Measurements from ENCODE around the gene TSSK6. TPM values are rescaled to one million over a fixed set of nuclear protein-coding genes. Genes with fewer than 3 reads are reported as not detected.

TSSK6 gene
- total and polyA plus RNA-seq, 11 donors: 0.28 to 1.0 (median 0.54) TPM

- peaks cover 0 to 16% (median 4%) of the 10 kb centered on the region in 12 donors for H3K4me1 ChIP-seq
- peaks cover 0 to 5% (median 0%) of the 10 kb centered on the region in 12 donors for H3K9me3 ChIP-seq
- DNase-seq (no peak), ATAC-seq (no peak)
- intact Hi-C loops (cut with DNase I): no loop called here
- H3K4me3 ChIP-seq: no peak overlapping the region
- no peaks in the 10 kb centered on the region for H3K27me3 ChIP-seq
- H3K36me3 ChIP-seq: peaks cover 0 to 31% (median 18%) of the 10 kb centered on the region in 9 donors
- 33 to 46% (median 37%) methylated on average over 6 of the region's 6 CpGs for WGBS, 4 donors
- TF ChIP-seq POLR2A (IDR thresholded peaks at IDR 0.05) (no peak), CTCF (IDR thresholded peaks at IDR 0.05) (no peak)
- no peak overlapping the region for H3K27ac ChIP-seq
Observed at GRCh38 chr19:19510432-19510831, 4.9 kb downstream of the TSSK6 start.

- ATAC-seq (peak in 1 of 4 donors; percentile 6), DNase-seq (no peak)
- H3K9me3 ChIP-seq: no peaks in the 10 kb centered on the region
- TF ChIP-seq CTCF (IDR thresholded peaks at IDR 0.05) (no peak), POLR2A (IDR thresholded peaks at IDR 0.05) (no peak)
- intact Hi-C loops (cut with DNase I): no loop called here
- no peaks in the 10 kb centered on the region for H3K27me3 ChIP-seq
- H3K4me1 ChIP-seq: no peaks in the 10 kb centered on the region
- peaks cover 0 to 50% (median 40%) of the 10 kb centered on the region in 9 donors for H3K36me3 ChIP-seq
- no peak overlapping the region for H3K27ac ChIP-seq
- 83 to 91% (median 86%) methylated on average over 9 to 11 of the region's 11 CpGs for WGBS, 4 donors
- no peak overlapping the region for H3K4me3 ChIP-seq
Observed at GRCh38 chr19:19508217-19508616, 7.1 kb downstream of the TSSK6 start.

- DNase-seq: no peak
Observed at GRCh38 chr19:19507354-19507753, 8.0 kb downstream of the TSSK6 start.

GRCh38 chr19:19506592-19506991 is 8.8 kb downstream of the TSSK6 start:
- Histone ChIP-seq H3K9me3 (no peaks in the 10 kb centered on the region), H3K36me3 (peaks cover 0 to 67% (median 56%) of the 10 kb centered on the region in 9 donors), H3K4me3 (no peak overlapping the region), H3K27me3 (no peaks in the 10 kb centered on the region), H3K4me1 (no peaks in the 10 kb centered on the region), H3K27ac (no peak overlapping the region)
- intact Hi-C loops (cut with DNase I): no loop called here
- ATAC-seq: no peak
- WGBS, 4 donors: 81 to 92% (median 88%) methylated on average over 12 of the region's 12 CpGs
- no peak for DNase-seq
- no peak for TF ChIP-seq POLR2A (IDR thresholded peaks at IDR 0.05)
- no peak for TF ChIP-seq CTCF (IDR thresholded peaks at IDR 0.05)

More at GRCh38 chr19:19507354-19507753, 8.0 kb downstream of the TSSK6 start:
- peak in 1 of 4 donors; percentile 10 for ATAC-seq
- Histone ChIP-seq H3K27me3 (no peaks in the 10 kb centered on the region), H3K27ac (no peak overlapping the region), H3K4me3 (no peak overlapping the region), H3K36me3 (peaks cover 0 to 59% (median 49%) of the 10 kb centered on the region in 9 donors), H3K4me1 (no peaks in the 10 kb centered on the region), H3K9me3 (no peaks in the 10 kb centered on the region)
- intact Hi-C loops (cut with DNase I): no loop called here
- WGBS, 4 donors: 84 to 90% (median 87%) methylated on average over 8 of the region's 8 CpGs
- TF ChIP-seq POLR2A (IDR thresholded peaks at IDR 0.05) (no peak), CTCF (IDR thresholded peaks at IDR 0.05) (no peak)
